HepG2 (cell line): ENCODE data around the gene HAUS2. TPM values are rescaled to one million over a fixed set of nuclear protein-coding genes. Genes with fewer than 3 reads are reported as not detected.

Experiments
- AHR ChIP-seq: IDR thresholded peaks from 2 replicates; pipeline ENCODE4 v1.6.1; 2018; ENCODE audit warnings: missing genetic modification reagents, missing compliant biosample characterization
- CHCHD3 ChIP-seq: sonication (generic); formaldehyde crosslinking; IDR thresholded peaks from 2 replicates; pipeline ENCODE4 v1.8.0; 2022; ENCODE audit warnings: mild to moderate bottlenecking, missing genetic modification reagents, moderate library complexity
- DBP ChIP-seq: sonication (generic); formaldehyde crosslinking; IDR thresholded peaks from 2 replicates; pipeline ENCODE4 v1.4.0; 2020; ENCODE audit warnings: missing genetic modification reagents; ENCODE audit errors: not compliant biosample characterization
- DDIT3 ChIP-seq: sonication (generic); formaldehyde crosslinking; IDR thresholded peaks from 2 replicates; pipeline ENCODE4 v1.4.0; 2020; ENCODE audit warnings: mild to moderate bottlenecking, missing genetic modification reagents
- HDAC1 ChIP-seq: sonication (generic); formaldehyde crosslinking; IDR thresholded peaks from 2 replicates; pipeline ENCODE4 v1.5.1; 2020; ENCODE audit warnings: mild to moderate bottlenecking, missing genetic modification reagents
- HDAC6 ChIP-seq: fragments of 200-600 bp; sonication (generic); IDR thresholded peaks from 2 replicates; pipeline ENCODE4 v1.7.0; 2017; ENCODE audit warnings: mild to moderate bottlenecking, antibody characterized with exemption, low read length, low read depth
- HIVEP1 ChIP-seq: sonication (generic); formaldehyde crosslinking; IDR thresholded peaks from 2 replicates; pipeline ENCODE4 v1.4.0; 2020; ENCODE audit warnings: mild to moderate bottlenecking, missing genetic modification reagents
- HMG20A ChIP-seq: IDR thresholded peaks from 2 replicates; pipeline ENCODE4 v1.6.1; 2016; ENCODE audit warnings: borderline replicate concordance
- JUNB ChIP-seq: sonication (generic); formaldehyde crosslinking; IDR thresholded peaks from 2 replicates; pipeline ENCODE4 v1.8.0; 2022; ENCODE audit warnings: missing genetic modification reagents, mild to moderate bottlenecking, borderline replicate concordance
- KDM3A ChIP-seq: IDR thresholded peaks from 2 replicates; pipeline ENCODE4 v1.6.1; 2018; ENCODE audit warnings: low read depth, missing compliant biosample characterization
- MYNN ChIP-seq: sonication (generic); formaldehyde crosslinking; IDR thresholded peaks from 2 replicates; pipeline ENCODE4 v1.4.0; 2020; ENCODE audit warnings: mild to moderate bottlenecking, low read depth, missing genetic modification reagents
- NFRKB ChIP-seq: fragments of 450-650 bp; IDR thresholded peaks from 2 replicates; pipeline ENCODE4 v1.6.1; 2017
- PCBP2 ChIP-seq: fragments of 200-400 bp; formaldehyde crosslinking; optimal IDR thresholded peaks from 2 replicates; pipeline ENCODE3; 2018; ENCODE audit warnings: low read length, low read depth; ENCODE audit not compliant: poor library complexity, severe bottlenecking
- SRY ChIP-seq: sonication (generic); formaldehyde crosslinking; IDR thresholded peaks from 2 replicates; pipeline ENCODE4 v1.8.0; 2022; ENCODE audit warnings: mild to moderate bottlenecking, missing genetic modification reagents
- TARDBP ChIP-seq: sonication (generic); formaldehyde crosslinking; IDR thresholded peaks from 2 replicates; pipeline ENCODE4 v1.8.0; 2022; ENCODE audit warnings: mild to moderate bottlenecking, missing genetic modification reagents
- TEAD2 ChIP-seq: sonication (generic); formaldehyde crosslinking; IDR thresholded peaks from 2 replicates; pipeline ENCODE4 v1.9.0; 2021; ENCODE audit warnings: missing genetic modification reagents
- U2AF1 ChIP-seq: fragments of 200-400 bp; formaldehyde crosslinking; optimal IDR thresholded peaks from 2 replicates; pipeline ENCODE3; 2017; ENCODE audit warnings: mild to moderate bottlenecking, low read depth, low read length
- ZBTB8A ChIP-seq: sonication (generic); formaldehyde crosslinking; IDR thresholded peaks from 2 replicates; pipeline ENCODE4 v1.4.0; 2020; ENCODE audit warnings: mild to moderate bottlenecking, low read depth, missing genetic modification reagents, borderline replicate concordance
- ZFP36 ChIP-seq: fragments of 150-350 bp; IDR thresholded peaks from 2 replicates; pipeline ENCODE4 v1.6.1; 2018; ENCODE audit warnings: borderline replicate concordance, low read length, low read depth; ENCODE audit not compliant: partially characterized antibody
- ZFP62 ChIP-seq: sonication (generic); formaldehyde crosslinking; IDR thresholded peaks from 2 replicates; pipeline ENCODE4 v1.4.0; 2020; ENCODE audit warnings: missing genetic modification reagents
- ZNF367 ChIP-seq: sonication (generic); formaldehyde crosslinking; IDR thresholded peaks from 2 replicates; pipeline ENCODE4 v1.4.0; 2020; ENCODE audit warnings: missing genetic modification reagents, borderline replicate concordance
- ZNF431 ChIP-seq: sonication (generic); formaldehyde crosslinking; IDR thresholded peaks from 2 replicates; pipeline ENCODE4 v1.9.0; 2022; ENCODE audit warnings: missing genetic modification reagents, low read depth, mild to moderate bottlenecking, borderline replicate concordance
- ZNF564 ChIP-seq: sonication (generic); formaldehyde crosslinking; IDR thresholded peaks from 2 replicates; pipeline ENCODE4 v1.8.1; 2023; ENCODE audit warnings: mild to moderate bottlenecking, missing genetic modification reagents
- ZNF737 ChIP-seq: sonication (generic); formaldehyde crosslinking; IDR thresholded peaks from 2 replicates; pipeline ENCODE4 v1.5.0; 2020; ENCODE audit warnings: missing genetic modification reagents, mild to moderate bottlenecking, borderline replicate concordance
- polyA plus RNA-seq, 8 experiments: library from polyadenylated mRNA; depleted of rRNA in 3 of 8; stranded (reverse) in 7 of 8; unstranded in 1 of 8; fragments of >200 nt; fragmentation: Illumina TruSeq in 4 of 8; extraction: Trizol in 4 of 8; gene quantifications; 2 replicates each; pipeline versions ENCODE4 v1.2.1 to v1.2.3, GENCODE V29; 2011 to 2016; ENCODE audit warnings: low read depth in 4 of 8, missing spikeins in 1 of 8, mixed read lengths in 1 of 8; ENCODE audit not compliant: insufficient read depth in 1 of 8
- total RNA-seq, 5 experiments: library from RNA; depleted of rRNA; stranded (reverse); fragments of >200 nt; fragmentation: Illumina TruSeq; extraction: Trizol; gene quantifications; 2 replicates each; pipeline ENCODE4 v1.2.3, GENCODE V29; 2016; ENCODE audit warnings: low read depth in 1 of 5
- TF ChIP-seq, protein P1 (sequence below): sonication (generic); formaldehyde crosslinking; IDR thresholded peaks from 2 replicates; pipeline ENCODE4 v1.4.0; 2020; ENCODE audit warnings: missing genetic modification reagents
- TF ChIP-seq, protein P2 (sequence below): sonication (generic); formaldehyde crosslinking; IDR thresholded peaks from 2 replicates; pipeline ENCODE4 v1.5.0; 2020; ENCODE audit warnings: mild to moderate bottlenecking, missing genetic modification reagents
- TF ChIP-seq, protein P3 (sequence below): sonication (generic); formaldehyde crosslinking; IDR thresholded peaks from 2 replicates; pipeline ENCODE4 v1.8.1; 2023; ENCODE audit warnings: mild to moderate bottlenecking, missing genetic modification reagents, borderline replicate concordance

HAUS2 gene
- total and polyA plus RNA-seq, 2 of the 13 experiments (the other 11 are each of a cell fraction or from before 2014, with no cell fraction given) = 11.6 to 32.9 TPM

DNA sequence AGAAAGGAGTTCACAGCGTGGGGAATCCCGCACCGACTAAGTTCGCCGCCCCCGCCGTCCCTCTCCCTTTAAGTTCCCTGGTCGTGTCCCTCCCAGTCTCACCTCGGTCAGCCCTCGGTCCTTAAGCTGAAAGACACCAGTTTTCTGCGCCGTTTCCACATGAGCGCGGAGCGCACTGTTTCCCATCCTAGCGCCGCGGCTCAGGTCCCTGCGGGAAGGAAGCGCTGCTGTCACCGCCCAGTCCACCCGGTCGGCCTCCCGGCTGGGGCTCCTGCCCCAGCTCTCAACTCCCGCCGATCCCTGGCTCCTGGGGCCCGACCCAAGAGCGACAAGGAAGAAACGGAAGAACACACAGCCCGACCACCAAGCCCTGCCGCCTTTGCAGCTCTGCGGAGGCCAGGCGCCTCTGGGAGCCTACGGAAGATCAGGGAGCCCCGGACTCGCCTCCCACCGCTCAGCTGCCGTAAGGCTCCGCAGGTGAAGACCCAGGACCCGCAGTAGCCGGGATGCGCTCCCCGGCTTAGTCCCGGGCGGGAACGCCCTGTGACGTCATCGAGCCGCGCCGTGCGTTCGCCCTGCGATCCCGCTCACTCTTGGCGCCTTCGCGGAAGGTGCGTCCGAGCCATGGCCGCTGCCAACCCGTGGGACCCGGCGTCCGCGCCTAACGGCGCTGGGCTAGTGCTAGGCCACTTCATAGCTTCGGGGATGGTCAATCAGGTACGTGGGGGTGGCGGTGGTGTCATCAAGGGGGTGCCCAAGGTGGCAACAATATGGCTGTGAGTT, at the start of gene HAUS2, which contains the start of gene LRRC57 (continued):
- TF ChIP-seq, protein P1, sequence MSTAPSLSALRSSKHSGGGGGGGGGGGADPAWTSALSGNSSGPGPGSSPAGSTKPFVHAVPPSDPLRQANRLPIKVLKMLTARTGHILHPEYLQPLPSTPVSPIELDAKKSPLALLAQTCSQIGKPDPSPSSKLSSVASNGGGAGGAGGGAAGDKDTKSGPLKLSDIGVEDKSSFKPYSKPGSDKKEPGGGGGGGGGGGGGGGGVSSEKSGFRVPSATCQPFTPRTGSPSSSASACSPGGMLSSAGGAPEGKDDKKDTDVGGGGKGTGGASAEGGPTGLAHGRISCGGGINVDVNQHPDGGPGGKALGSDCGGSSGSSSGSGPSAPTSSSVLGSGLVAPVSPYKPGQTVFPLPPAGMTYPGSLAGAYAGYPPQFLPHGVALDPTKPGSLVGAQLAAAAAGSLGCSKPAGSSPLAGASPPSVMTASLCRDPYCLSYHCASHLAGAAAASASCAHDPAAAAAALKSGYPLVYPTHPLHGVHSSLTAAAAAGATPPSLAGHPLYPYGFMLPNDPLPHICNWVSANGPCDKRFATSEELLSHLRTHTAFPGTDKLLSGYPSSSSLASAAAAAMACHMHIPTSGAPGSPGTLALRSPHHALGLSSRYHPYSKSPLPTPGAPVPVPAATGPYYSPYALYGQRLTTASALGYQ (CRISPR knock-in tag) = peak; percentile 64; the same call in 1 of the 2 replicates
- no peak for TF ChIP-seq DDIT3 (CRISPR knock-in tag)
- no peak for TF ChIP-seq ZFP62
- TF ChIP-seq TEAD2 (CRISPR knock-in tag) = no peak
- no peak for TF ChIP-seq ZNF737
- peak; percentile 86 for TF ChIP-seq TARDBP (CRISPR knock-in tag)
- TF ChIP-seq HDAC6 = no peak
- TF ChIP-seq ZBTB8A (CRISPR knock-in tag) = no peak
- TF ChIP-seq ZNF367 = no peak
- peak; percentile 61; the same call in 1 of the 2 replicates for TF ChIP-seq SRY (CRISPR knock-in tag)
- no peak for TF ChIP-seq U2AF1
- TF ChIP-seq HMG20A (CRISPR knock-in tag) = no peak
- TF ChIP-seq ZNF431 (CRISPR knock-in tag) = no peak
- TF ChIP-seq NFRKB = no peak
- no peak for TF ChIP-seq ZFP36
- TF ChIP-seq PCBP2 = no peak
- peak; percentile 80 for TF ChIP-seq KDM3A (CRISPR knock-in tag)
- TF ChIP-seq HDAC1 (CRISPR knock-in tag) = peak; percentile 98
- peak; percentile 61; the same call in 1 of the 2 replicates for TF ChIP-seq JUNB (CRISPR knock-in tag)
- no peak; the same call in 1 of the 2 replicates for TF ChIP-seq CHCHD3 (CRISPR knock-in tag)
- TF ChIP-seq HIVEP1 (CRISPR knock-in tag) = peak; percentile 79
- no peak for TF ChIP-seq DBP (CRISPR knock-in tag)
- no peak for TF ChIP-seq ZNF564
- TF ChIP-seq AHR (CRISPR knock-in tag) = no peak
- peak; percentile 57; the same call in 1 of the 2 replicates for TF ChIP-seq MYNN
- TF ChIP-seq, protein P2, sequence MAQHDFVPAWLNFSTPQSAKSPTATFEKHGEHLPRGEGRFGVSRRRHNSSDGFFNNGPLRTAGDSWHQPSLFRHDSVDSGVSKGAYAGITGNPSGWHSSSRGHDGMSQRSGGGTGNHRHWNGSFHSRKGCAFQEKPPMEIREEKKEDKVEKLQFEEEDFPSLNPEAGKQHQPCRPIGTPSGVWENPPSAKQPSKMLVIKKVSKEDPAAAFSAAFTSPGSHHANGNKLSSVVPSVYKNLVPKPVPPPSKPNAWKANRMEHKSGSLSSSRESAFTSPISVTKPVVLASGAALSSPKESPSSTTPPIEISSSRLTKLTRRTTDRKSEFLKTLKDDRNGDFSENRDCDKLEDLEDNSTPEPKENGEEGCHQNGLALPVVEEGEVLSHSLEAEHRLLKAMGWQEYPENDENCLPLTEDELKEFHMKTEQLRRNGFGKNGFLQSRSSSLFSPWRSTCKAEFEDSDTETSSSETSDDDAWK (CRISPR knock-in tag) = no peak
- TF ChIP-seq, protein P3, sequence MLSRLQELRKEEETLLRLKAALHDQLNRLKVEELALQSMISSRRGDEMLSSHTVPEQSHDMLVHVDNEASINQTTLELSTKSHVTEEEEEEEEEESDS (CRISPR knock-in tag) = no peak; the same call in 1 of the 2 replicates
